Amniotic epithelial cell (primary cell): ENCODE data around the gene SEL1L3.
A peak's percentile ranks its signal among the peaks of the same experiment; 100 is the strongest.
"Not testable (repeated sequence)": the region's sequence is repeated elsewhere in the genome, so short reads cannot be mapped to it uniquely, and the experiment has no call there.

ENCODE experiments used
- DNase-seq: peaks from one replicate; pipeline ENCODE4 v3.0.0-alpha.2; 2010; ENCODE audit warnings: low read depth

SEL1L3 gene

DNA sequence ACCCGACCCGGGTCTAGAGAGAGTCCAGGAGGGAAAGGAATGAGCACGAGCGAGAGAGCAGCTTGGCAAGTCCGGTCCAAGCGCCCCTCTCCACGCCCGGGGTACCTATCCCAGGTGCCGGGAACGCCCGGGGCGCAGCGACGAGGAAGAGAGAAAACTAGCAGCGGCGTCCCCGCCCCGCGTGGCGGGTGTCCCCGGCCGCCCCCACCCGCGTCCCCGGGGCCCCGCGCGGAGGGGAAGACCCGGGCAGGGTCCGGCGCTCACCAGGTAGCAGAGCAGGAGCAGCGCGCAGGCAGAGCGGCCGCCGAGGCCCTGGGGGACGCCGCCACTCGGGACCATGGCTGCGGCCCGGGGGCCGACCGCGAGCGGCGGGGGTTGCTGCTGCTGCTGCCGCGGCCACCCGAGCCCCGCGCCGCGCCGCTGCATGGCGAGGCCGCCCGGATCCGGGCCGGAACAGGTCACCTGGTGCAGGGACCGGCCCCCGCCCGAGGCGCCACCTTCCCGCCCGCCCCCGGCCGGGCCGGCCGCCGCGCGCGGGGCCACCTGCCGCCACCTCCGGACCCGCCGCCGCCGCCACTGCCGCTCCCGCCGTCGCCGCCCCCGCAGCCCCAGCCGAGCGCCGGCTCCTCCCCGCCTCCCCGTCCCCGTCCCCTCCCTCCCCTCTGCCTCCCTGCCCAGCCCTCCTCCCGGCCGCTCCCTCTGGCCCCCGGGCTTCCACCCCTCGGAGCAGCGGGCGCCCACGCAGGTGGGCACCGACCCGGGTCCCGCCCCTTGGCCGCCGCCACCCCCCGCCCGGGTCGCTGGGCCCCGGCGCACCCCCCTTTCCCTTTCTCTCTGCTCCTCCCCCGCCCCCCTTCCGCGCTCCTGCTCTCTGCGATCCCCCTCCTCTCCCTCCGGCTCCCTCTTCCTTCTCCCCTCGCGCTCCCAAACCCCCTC, at the start of gene SEL1L3:
Gene SEL1L3, minus strand, starts transcription at position 578 of the 936 bp plus-strand sequence. Its CDS starts 152 bp downstream, at position 426.
- DNase-seq, result no peak

DNA sequence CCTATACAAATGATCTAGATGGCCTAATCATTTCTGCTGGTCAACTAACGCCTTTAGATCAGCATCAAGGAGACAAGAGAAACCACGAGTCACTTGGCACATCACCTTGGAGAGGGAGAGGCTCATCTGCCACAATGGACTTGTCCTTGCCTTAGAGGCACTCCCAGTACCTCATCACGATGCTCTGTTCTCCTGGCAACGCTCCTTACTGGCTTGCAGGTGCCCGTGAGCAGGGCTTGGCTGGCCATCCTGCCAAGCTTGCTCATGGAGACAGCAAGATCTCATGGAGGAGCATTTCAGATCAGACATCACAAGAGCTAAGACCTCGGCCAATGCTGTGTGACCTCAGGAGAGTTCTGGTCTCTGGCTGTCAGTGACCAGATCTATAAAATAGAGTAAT, 48.6 kb upstream of the SEL1L3 start:
- DNase-seq, result no peak

DNA sequence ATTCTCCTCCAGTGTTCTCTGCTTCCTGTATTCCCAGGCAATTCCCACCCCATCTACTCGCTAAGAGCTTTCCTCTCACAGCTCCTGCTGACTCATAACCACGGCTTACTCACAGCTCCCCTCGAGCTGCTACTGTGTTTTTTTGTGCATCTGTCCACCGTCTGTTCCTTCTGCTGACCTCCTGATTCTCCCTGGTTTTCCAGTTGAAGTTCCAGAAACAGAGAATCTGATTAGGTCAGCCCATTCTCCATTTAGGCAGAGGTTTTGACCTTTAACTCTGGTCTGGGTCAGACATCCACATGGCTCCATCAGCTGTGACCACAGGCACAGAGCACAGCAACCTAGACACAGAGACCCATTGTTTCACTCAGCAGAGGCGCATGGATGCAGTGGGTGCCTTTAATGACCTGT, 45.7 kb upstream of the SEL1L3 start:
- peak; percentile 94 for DNase-seq

GRCh38 chr4:25906113-25906512, 43.3 kb upstream of the SEL1L3 start:
- DNase-seq, result not testable (repeated sequence)

DNA sequence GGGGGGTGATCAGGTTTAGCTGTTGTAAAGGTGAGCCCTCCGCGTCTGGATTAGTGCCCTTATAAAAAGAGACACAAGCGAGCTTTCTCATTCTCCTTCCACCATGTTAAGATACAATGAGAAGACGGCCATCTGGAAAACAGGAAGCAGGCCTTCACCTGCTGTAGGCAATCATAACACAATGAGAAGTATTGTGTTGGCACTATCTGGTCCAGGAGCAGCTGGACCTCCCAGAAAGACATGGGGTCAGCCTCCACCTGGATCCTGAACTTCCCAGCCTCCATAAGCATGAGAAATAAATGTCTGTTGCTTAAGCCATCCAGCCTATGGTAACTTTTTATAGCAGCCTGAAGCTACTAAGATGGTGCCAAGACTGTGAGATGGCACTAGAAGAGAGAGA, 42.6 kb upstream of the SEL1L3 start:
- no peak for DNase-seq

GRCh38 chr4:25904748-25905082, 41.9 kb upstream of the SEL1L3 start:
- no peak for DNase-seq

GRCh38 chr4:25903900-25904747, 41.3 kb upstream of the SEL1L3 start:
- DNase-seq, result no peak

DNA sequence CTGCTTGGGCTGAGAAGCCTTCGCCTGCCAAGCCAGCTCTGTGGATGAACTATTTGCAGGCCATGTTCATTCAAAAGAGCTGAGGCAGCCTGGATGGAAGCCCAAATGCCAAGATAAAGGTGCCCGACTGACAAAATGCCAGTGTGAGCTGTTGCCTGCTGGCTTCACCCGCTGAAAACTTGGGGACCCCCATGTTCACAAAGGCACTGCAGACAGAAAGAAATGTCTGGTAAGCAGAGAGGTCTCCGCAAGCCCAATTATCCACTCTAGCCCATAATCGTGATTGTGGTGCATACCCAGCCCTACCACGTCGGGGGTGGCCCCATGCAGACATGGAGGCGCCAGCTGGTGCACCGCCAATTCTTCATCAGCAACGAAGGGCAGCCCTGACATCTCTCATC, 38.2 kb upstream of the SEL1L3 start:
- DNase-seq, result no peak

- no peak for DNase-seq
Measured at GRCh38 chr4:25900310-25900709, 37.5 kb upstream of the SEL1L3 start.

GRCh38 chr4:25896776-25897539, 34.2 kb upstream of the SEL1L3 start:
- no peak for DNase-seq

- DNase-seq, result no peak
Measured at GRCh38 chr4:25892796-25893195, 30.0 kb upstream of the SEL1L3 start.

DNA sequence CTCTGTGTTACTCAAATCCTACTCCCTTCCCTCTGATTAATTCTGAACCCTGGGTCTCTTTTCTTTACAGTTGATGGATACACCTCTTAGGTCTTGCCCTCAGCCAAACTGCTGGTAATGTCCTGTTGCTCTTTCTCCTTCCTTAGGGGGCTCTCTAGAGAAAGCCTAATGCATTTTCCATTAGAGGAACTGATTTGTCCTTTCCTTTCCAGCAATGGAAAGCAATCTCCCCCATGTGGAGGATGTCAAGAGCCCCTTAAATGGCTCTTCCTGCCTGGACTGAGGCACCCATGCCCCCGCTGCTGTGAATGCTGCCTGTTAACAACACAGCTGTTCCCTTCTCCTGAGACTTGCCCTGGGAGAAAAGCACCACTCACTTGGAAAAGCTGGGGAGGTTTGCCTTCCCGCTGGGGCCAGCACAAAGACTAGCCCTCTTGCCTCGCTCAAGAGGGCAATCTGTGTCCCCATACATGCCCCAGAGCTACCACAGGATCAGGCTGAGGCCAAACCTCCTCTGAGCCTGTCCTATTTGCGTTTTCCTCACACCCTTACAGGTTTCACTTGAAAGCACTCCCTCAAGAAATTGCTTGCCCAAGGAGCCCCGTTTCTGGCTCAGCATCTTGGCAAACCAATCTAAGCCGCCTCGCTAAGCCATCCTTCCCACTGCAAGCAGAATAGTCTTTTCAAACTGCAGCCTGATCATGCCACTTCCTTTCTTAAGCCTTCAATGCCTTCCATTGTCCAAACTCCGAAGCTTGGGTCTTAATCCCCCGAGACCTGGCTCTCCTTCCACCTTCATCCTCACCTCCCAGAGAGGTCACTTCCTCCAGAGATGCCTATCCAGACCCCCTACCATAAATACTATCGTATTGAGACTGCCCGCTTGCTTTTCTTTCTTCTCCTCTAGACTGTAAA, 28.0 kb upstream of the SEL1L3 start:
- DNase-seq, result no peak

DNA sequence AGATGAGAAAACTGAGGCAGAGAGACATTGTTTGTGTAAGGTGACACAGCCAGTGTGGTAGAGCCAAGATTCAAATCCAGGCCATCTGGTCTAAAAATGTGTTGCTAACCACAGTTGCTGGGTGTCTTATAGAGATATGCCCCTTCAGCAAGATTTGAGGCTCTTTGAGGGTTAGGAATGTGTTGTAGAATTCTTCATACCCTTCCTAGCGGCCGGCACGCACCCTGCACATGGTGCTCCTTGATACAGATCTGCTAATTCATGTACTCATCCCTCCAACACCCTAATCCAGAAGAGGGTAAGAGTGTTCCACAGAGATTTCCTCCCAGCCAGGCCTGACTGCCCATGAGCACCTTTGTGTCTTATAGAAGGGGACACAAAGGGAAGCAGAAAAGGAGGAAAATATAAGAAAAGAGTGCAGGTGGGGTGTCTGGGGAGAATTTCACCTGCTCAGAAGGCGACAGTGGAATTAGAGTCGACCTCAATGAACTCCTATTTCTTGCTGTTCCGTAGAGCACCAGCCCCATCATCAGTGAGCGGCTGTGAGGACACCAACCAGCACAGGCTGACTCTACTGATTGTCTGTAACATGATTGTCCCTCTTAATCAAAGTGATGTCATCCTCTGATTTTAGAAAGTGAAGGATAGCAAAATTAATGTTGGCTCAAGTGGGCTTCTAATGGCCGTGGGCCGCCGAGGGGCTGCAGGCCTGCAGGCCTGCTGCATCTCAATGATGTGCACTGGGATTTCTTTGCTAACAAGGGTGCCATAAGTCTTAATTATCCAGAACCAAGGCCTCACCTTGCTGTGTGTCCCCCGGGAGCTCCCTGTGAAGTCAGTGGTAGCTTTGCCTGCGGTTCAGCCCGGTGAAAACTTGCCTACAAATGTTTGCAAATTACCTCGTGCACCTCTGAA, 27.1 kb upstream of the SEL1L3 start:
- DNase-seq, result no peak

DNA sequence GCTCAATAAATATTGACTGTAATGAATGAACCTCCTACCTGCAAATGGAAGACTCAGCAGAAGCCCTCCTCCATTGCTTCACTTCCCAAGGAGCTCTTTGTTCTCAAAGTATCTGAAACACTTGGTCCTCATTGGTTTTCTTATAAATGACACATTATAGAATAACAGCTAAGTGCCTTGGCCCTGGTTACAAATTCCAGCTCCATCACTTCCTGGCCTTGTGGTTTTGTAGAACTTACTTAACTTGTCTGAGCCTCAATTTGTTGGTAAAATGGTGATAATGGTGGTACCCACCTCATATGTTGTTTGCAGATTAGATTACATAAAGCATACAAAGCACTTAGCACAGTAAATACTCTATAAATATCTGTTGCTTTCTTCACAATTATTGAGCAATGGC, 26.0 kb upstream of the SEL1L3 start:
- DNase-seq, result peak; percentile 52

- DNase-seq, result peak; percentile 80
Measured at GRCh38 chr4:25884031-25884782, 21.4 kb upstream of the SEL1L3 start.

- DNase-seq, result no peak
Measured at GRCh38 chr4:25883565-25883964, 20.8 kb upstream of the SEL1L3 start.

GRCh38 chr4:25882226-25882625, 19.4 kb upstream of the SEL1L3 start:
- DNase-seq, result no peak

DNA sequence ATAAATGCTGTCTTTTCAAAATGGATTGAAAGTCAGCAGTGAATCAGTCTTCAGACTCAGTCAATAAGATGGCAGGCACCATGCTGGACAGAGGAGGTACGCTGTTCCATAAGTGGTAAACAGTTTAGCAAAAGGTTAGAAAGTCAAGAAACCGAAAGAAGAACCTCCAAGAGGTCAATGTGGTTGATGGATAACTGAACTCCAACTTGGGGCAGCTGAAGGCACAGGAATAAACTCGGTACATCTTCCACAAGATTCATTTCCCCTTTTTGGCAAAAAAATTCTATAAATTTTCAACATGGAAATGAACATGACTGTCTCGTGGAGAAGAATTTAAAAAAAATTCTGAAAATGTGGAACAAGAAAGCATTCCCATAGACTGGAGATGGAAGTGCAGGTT, 18.4 kb upstream of the SEL1L3 start:
- DNase-seq, result no peak

GRCh38 chr4:25879991-25880651, 17.3 kb upstream of the SEL1L3 start:
- peak; percentile 90 for DNase-seq
